ENCODE results near the gene CYS1. TPM values are rescaled to one million over a fixed set of nuclear protein-coding genes. Genes with fewer than 3 reads are reported as not detected.
"Not testable (repeated sequence)": the region's sequence is repeated elsewhere in the genome, so short reads cannot be mapped to it uniquely, and the experiment has no call there.

CYS1 gene
- total and polyA plus RNA-seq, 2 of the 13 experiments (the other 11 are each of a cell fraction or from before 2014, with no cell fraction given), result 0.04 TPM; not detected in 1

- no peak overlapping the region for H3K4me2 ChIP-seq (ENCODE audit: low read depth, low read length)
- no peaks in the 10 kb centered on the region for H3K79me2 ChIP-seq (ENCODE audit: insufficient read depth, low read length)
- 71% methylated on average over 42 of the region's 42 CpGs for WGBS (ENCODE audit: low lambda C conversion rate)
- POLR2A ChIA-PET, result no interaction called here
- ATAC-seq, result no peak
- no peak overlapping the region for H3K4me3 ChIP-seq (replicated peaks in 1 of 3; ENCODE audit: insufficient read depth in 1 of 3, low read depth in 2 of 3, low read length in 3 of 3)
- CTCF ChIA-PET (ENCODE audit: low intra/inter-chr PET ratio, low total read pairs), result no interaction called here
- intact Hi-C loops (cut with micrococcal nuclease; ENCODE audit: unreplicated experiment), result no loop called here
- no peaks in the 10 kb centered on the region for H3K9me3 ChIP-seq (ENCODE audit: low read length)
- no TSS peak for BruUV-seq (replicated peaks)
- H2AFZ ChIP-seq (ENCODE audit: low read length), result no peak overlapping the region
- in situ Hi-C loops (cut with HindIII; ENCODE audit: extremely low pct_ligation_motif_present, low pct_unique_long_range_greater_than_20kb), result no loop called here
- H3K4me1 ChIP-seq (ENCODE audit: insufficient read depth, low read length), result peaks cover 32% of the 10 kb centered on the region
- TF ChIP-seq IRF1 (CRISPR knock-in tag; IDR thresholded peaks at IDR 0.05; ENCODE audit: low read depth) (no peak), STAG1 (CRISPR knock-in tag; IDR thresholded peaks at IDR 0.05) (no peak), ZNF644 (CRISPR knock-in tag; IDR thresholded peaks at IDR 0.05; ENCODE audit: low read depth) (no peak), ZNF136 (CRISPR knock-in tag; IDR thresholded peaks at IDR 0.05; ENCODE audit: low read depth) (no peak), ZNF569 (CRISPR knock-in tag; IDR thresholded peaks at IDR 0.05; ENCODE audit: borderline replicate concordance) (no peak), PHF20 (CRISPR knock-in tag; IDR thresholded peaks at IDR 0.05) (no peak), ZC3H13 (CRISPR knock-in tag; IDR thresholded peaks at IDR 0.05) (no peak), POGZ (CRISPR knock-in tag; IDR thresholded peaks at IDR 0.05) (no peak), NFYC (CRISPR knock-in tag; IDR thresholded peaks at IDR 0.05) (no peak), HOXA5 (CRISPR knock-in tag; IDR thresholded peaks at IDR 0.05) (no peak), NR2F1 (CRISPR knock-in tag; IDR thresholded peaks at IDR 0.05) (no peak)
- TF ChIP-seq, protein P1, sequence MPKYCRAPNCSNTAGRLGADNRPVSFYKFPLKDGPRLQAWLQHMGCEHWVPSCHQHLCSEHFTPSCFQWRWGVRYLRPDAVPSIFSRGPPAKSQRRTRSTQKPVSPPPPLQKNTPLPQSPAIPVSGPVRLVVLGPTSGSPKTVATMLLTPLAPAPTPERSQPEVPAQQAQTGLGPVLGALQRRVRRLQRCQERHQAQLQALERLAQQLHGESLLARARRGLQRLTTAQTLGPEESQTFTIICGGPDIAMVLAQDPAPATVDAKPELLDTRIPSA (CRISPR knock-in tag; IDR thresholded peaks at IDR 0.05; ENCODE audit: borderline replicate concordance), result no peak
- TF ChIP-seq, protein P2, sequence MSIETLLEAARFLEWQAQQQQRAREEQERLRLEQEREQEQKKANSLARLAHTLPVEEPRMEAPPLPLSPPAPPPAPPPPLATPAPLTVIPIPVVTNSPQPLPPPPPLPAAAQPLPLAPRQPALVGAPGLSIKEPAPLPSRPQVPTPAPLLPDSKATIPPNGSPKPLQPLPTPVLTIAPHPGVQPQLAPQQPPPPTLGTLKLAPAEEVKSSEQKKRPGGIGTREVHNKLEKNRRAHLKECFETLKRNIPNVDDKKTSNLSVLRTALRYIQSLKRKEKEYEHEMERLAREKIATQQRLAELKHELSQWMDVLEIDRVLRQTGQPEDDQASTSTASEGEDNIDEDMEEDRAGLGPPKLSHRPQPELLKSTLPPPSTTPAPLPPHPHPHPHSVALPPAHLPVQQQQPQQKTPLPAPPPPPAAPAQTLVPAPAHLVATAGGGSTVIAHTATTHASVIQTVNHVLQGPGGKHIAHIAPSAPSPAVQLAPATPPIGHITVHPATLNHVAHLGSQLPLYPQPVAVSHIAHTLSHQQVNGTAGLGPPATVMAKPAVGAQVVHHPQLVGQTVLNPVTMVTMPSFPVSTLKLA (IDR thresholded peaks at IDR 0.05), result no peak
- H3K27me3 ChIP-seq (ENCODE audit: control insufficient read depth in 1 of 2, insufficient read depth in 2 of 2, low read length in 2 of 2), result peaks cover 2 to 19% of the 10 kb centered on the region in 2 experiments; a peak in 4 of 5 replicates
- H3K36me3 ChIP-seq (replicated peaks in 1 of 2; ENCODE audit: control insufficient read depth in 1 of 2, insufficient read depth in 2 of 2, low read length in 2 of 2), result no peaks in the 10 kb centered on the region
- FAIRE-seq, result no peak
- no peak overlapping the region for H3K9ac ChIP-seq (ENCODE audit: insufficient read depth, low read depth, low read length)
- DNase-seq (ENCODE audit: low spot score), result no peak
- H3K27ac ChIP-seq (ENCODE audit: extremely low read length, insufficient read depth, low read length), result no peak overlapping the region
- no peaks in the 10 kb centered on the region for H4K20me1 ChIP-seq (ENCODE audit: insufficient read depth, low read length)
These were observed 65.6 kb downstream of the CYS1 start for GRCh38 chr2:10014418-10015190.

DNA sequence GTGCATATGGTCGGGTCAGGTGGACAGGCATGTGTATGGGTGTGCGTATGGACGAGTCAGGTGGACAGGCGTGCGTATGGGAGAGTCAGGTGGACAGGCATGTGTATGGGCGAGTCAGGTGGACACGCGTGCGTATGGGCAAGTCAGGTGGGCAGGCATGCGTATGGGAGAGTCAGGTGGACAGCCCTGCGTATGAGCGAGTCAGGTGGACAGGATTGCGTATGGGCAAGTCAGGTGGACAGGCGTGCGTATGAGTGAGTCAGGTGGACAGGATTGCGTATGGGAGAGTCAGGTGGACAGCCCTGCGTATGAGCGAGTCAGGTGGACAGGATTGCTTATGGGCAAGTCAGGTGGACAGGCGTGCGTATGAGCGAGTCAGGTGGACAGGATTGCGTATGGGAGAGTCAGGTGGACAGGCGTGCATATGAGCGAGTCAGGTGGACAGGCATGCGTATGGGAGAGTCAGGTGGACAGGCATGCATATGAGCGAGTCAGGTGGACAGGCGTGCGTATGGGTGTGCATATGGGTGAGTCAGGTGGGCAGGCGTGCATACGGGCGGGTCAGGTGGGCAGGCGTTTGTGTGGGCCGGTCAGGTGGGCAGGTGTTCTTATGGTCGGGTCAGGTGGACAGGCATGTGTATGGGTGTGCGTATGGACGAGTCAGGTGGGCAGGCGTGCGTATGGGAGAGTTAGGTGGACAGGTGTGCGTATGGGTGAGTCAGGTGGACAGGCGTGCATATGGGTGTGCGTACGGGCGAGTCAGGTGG is 66.4 kb downstream of the CYS1 start:
- intact Hi-C loops (cut with micrococcal nuclease; ENCODE audit: unreplicated experiment); H4K20me1 ChIP-seq (ENCODE audit: insufficient read depth, low read length); ATAC-seq; H3K9ac ChIP-seq (ENCODE audit: insufficient read depth, low read depth, low read length); H3K4me2 ChIP-seq (ENCODE audit: low read depth, low read length); BruUV-seq (replicated peaks); H3K9me3 ChIP-seq (ENCODE audit: low read length); H3K79me2 ChIP-seq (ENCODE audit: insufficient read depth, low read length); H2AFZ ChIP-seq (ENCODE audit: low read length); FAIRE-seq; H3K36me3 ChIP-seq (replicated peaks in 1 of 2; ENCODE audit: control insufficient read depth in 1 of 2, insufficient read depth in 2 of 2, low read length in 2 of 2); H3K27ac ChIP-seq (ENCODE audit: extremely low read length, insufficient read depth, low read length); POLR2A ChIA-PET; H3K4me3 ChIP-seq (replicated peaks in 1 of 3; ENCODE audit: insufficient read depth in 1 of 3, low read depth in 2 of 3, low read length in 3 of 3); in situ Hi-C loops (cut with HindIII; ENCODE audit: extremely low pct_ligation_motif_present, low pct_unique_long_range_greater_than_20kb); DNase-seq (ENCODE audit: low spot score); CTCF ChIA-PET (ENCODE audit: low intra/inter-chr PET ratio, low total read pairs): not testable (repeated sequence)
- WGBS (ENCODE audit: low lambda C conversion rate), result 74% methylated on average over 43 of the region's 43 CpGs
- Histone ChIP-seq H3K27me3 (ENCODE audit: control insufficient read depth in 1 of 2, insufficient read depth in 2 of 2, low read length in 2 of 2) (peaks cover 2 to 18% of the 10 kb centered on the region in 2 experiments; a peak in 4 of 5 replicates), H3K4me1 (ENCODE audit: insufficient read depth, low read length) (peaks cover 27% of the 10 kb centered on the region)

Measured in HepG2 (cell line).